AG09319 (cell line): ENCODE results near the gene GNAI1.

Source experiments
- DNase-seq: peaks from one replicate; pipeline ENCODE4 v3.0.0-alpha.2; 2010; ENCODE audit warnings: low read depth; ENCODE audit errors: extremely low read depth
- TF ChIP-seq, protein P1 (sequence below): IDR thresholded peaks from 2 replicates; pipeline ENCODE4 v1.5.1; 2011; ENCODE audit warnings: low read depth, mild to moderate bottlenecking, inconsistent platforms, low read length, moderate library complexity

The GNAI1 gene

DNA sequence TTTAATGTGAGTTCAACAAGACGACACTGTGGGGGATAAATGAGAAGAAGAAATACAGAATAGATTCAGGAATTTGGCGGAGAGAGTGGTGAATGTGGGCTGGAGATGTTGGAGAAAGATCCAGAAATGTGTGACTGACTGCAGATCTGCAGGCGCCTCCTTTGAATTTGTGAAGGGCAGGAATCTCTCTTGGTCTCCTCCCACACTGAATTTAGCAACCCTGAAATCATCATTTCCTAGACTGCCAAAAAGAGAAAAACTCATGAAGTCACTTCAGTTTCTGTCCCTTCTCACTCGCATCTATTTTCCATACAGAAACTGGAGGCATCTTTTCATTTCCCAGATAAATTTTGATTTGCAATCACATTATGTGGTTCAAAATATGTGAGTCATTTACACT lies 128.7 kb downstream of the GNAI1 start:
- TF ChIP-seq, protein P1, sequence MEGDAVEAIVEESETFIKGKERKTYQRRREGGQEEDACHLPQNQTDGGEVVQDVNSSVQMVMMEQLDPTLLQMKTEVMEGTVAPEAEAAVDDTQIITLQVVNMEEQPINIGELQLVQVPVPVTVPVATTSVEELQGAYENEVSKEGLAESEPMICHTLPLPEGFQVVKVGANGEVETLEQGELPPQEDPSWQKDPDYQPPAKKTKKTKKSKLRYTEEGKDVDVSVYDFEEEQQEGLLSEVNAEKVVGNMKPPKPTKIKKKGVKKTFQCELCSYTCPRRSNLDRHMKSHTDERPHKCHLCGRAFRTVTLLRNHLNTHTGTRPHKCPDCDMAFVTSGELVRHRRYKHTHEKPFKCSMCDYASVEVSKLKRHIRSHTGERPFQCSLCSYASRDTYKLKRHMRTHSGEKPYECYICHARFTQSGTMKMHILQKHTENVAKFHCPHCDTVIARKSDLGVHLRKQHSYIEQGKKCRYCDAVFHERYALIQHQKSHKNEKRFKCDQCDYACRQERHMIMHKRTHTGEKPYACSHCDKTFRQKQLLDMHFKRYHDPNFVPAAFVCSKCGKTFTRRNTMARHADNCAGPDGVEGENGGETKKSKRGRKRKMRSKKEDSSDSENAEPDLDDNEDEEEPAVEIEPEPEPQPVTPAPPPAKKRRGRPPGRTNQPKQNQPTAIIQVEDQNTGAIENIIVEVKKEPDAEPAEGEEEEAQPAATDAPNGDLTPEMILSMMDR = no peak

DNA sequence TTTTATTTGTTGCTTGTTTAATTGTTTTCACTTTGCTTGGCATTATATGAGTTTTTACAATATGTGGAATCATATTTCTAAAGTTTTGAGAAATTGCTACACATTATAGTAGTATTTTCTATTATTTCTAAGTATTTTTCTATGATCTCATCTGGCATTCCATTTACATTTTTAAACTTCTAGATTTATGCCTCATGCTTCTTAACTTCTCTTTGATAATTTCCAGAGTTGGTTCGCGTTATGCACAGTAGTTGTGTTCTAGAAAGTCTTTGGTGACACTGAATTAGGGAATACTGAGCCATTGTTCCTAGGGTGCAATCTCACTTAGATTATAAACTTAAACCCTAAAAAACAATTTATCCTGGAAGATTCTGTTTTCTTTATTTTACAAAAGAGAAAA lies 129.2 kb downstream of the GNAI1 start:
- TF ChIP-seq, protein P1 = no peak
- DNase-seq = no peak

More for the DNA sequence above, 128.7 kb downstream of the GNAI1 start:
- DNase-seq = no peak

DNA sequence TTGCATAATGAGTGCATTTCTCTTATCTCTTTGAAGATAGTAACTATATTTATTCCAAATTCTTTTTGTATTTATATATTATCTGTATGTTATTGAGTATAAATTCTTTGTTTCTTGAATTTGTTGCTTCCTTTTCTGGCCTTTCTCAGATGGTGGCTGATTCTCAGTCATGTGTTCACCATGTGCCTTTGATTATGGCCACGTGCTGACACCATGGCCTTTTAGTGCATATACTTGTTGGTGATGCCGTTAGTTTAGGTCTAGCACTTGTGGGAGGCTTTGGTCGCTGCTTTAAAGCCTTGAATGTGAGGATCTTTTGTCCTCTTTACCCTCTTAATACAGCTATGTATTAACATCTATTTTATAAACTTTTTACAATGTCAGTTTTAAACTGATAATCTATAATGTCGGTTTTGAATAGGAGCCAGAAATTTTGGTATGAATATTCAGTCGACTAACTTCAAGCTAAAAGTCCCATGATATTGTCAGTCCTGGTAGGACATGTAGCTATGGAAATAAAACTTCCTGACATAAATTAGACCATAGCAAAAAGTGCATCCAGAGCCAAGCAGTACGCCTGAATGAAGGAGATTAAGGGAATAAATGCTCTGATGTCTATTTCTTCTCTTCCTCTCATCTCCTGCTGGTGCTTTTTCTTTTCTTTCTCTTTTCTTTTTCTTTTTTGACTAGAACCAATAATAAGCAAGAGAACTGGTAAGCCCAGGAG lies 130.3 kb downstream of the GNAI1 start:
- no peak for DNase-seq
- TF ChIP-seq, protein P1 = no peak

DNA sequence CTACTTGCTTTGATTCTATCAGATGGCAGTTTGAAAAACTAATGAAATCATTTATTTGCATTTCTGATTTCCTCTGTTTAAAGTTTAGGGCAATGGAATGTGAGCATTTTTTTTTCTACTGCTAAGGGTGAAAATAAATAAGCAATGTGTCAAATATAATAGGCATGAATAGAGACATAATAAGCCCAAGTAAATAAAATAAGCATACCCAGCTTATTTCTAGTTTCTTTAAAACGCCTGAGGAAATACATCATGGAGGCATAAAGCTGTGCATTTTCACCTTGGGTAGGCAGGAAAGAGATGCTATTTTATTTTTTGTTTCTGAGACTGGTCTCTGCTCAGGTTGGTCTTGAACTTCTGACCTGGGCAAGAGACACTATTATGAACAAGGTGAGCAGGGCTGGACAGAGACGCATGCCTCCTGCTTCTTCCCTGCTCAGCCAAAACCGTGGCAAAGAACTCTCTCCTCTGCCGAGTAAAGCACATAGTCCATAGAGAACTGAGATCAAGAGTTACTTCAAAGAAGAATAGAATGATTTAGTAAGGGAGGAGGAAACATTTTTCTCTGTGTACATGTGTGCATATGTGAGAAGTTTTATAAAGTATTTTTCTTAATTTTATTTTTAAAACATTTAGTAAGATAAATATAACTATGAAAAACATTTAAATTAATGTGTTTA lies 138.1 kb downstream of the GNAI1 start:
- TF ChIP-seq, protein P1 = no peak
- no peak for DNase-seq

DNA sequence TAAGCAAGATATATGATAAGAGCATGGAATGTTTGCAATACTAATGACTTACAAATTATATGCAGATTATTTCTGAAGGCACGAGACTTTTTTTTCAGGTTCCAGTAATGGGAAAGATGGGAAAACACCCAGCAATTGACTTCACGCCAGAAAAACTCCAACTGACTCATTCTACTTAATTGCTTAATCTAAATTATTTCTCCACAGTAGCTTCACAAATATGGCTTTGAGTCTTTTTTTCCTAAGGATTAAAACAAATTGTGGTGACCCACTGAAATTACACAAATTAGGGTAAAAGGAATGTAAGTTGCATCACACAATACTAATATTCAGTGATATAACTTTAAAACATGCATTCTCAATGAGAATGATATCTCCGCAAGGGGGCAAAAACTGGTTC lies 138.7 kb downstream of the GNAI1 start:
- TF ChIP-seq, protein P1 = no peak
- DNase-seq = no peak

DNA sequence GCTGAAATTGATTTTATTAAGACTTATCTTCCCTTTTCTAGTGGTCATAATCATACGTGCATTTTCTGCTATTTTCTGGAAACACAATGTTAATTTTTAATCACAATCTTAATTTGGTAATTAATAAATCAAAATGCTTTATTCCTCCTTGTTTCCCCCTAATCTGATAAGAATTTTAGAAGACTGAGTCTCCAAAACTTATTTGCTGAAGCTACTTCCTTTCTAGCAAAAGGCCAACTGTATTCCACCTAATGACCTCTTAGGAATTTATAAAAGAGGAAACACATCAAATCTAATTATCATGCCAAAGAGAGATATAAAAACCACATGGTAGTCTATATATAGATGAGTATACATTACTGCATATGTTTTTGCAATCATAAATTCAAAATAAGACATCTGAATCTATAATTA lies 140.6 kb downstream of the GNAI1 start:
- TF ChIP-seq, protein P1 = no peak
- no peak for DNase-seq
